GM18511 (cell line): ENCODE results near the gene LARP1.

ENCODE experiments used
- ATAC-seq: cut with Tn5 transposase; IDR thresholded peaks from one replicate; pipeline ENCODE4 v1.9.1; 2021; ENCODE audit warnings: mild to moderate bottlenecking, moderate library complexity; ENCODE audit not compliant: unreplicated experiment

Gene LARP1

GRCh38 chr5:154788212-154788611 is 33.0 kb downstream of the LARP1 start:
- ATAC-seq: no peak

GRCh38 chr5:154791535-154791934 is 36.4 kb downstream of the LARP1 start:
- ATAC-seq: peak; percentile 80

- no peak for ATAC-seq
Observed at GRCh38 chr5:154793599-154794524, 38.7 kb downstream of the LARP1 start.

- ATAC-seq: no peak
Observed at GRCh38 chr5:154794525-154795234, 39.5 kb downstream of the LARP1 start.

GRCh38 chr5:154795235-154795596 is 40.0 kb downstream of the LARP1 start:
- ATAC-seq: no peak

- no peak for ATAC-seq
Observed at GRCh38 chr5:154797762-154798161, 42.6 kb downstream of the LARP1 start.

GRCh38 chr5:154800582-154800981 is 45.4 kb downstream of the LARP1 start:
- ATAC-seq: no peak

- no peak for ATAC-seq
Observed at GRCh38 chr5:154801083-154801482, 45.9 kb downstream of the LARP1 start.

GRCh38 chr5:154802050-154802449 is 46.9 kb downstream of the LARP1 start:
- ATAC-seq: no peak

GRCh38 chr5:154806176-154806575 is 51.0 kb downstream of the LARP1 start:
- ATAC-seq: no peak

- ATAC-seq: no peak
Observed at GRCh38 chr5:154811239-154811638, 56.1 kb downstream of the LARP1 start.

- ATAC-seq: peak; percentile 82
Observed at GRCh38 chr5:154811653-154812465, 56.7 kb downstream of the LARP1 start.

GRCh38 chr5:154813158-154813557 is 58.0 kb downstream of the LARP1 start:
- no peak for ATAC-seq

GRCh38 chr5:154813736-154814135 is 58.6 kb downstream of the LARP1 start:
- ATAC-seq: no peak

- ATAC-seq: no peak
Observed at GRCh38 chr5:154815025-154815424, 59.8 kb downstream of the LARP1 start.

- no peak for ATAC-seq
Observed at GRCh38 chr5:154815684-154816247, 60.6 kb downstream of the LARP1 start.

GRCh38 chr5:154816891-154817492 is 61.8 kb downstream of the LARP1 start:
- ATAC-seq: no peak

- ATAC-seq: no peak
Observed at GRCh38 chr5:154817815-154818214, 62.6 kb downstream of the LARP1 start.

- no peak for ATAC-seq
Observed at GRCh38 chr5:154818471-154819116, 63.4 kb downstream of the LARP1 start.

- ATAC-seq: no peak
Observed at GRCh38 chr5:154819546-154819945, 64.4 kb downstream of the LARP1 start.
